ENCODE results near the gene CRAMP1. TPM values are rescaled to one million over a fixed set of nuclear protein-coding genes. Genes with fewer than 3 reads are reported as not detected.

The CRAMP1 gene
- total RNA-seq, 1 donor from 2014 or later, result 11.7 TPM

- H3K36me3 ChIP-seq, result no peaks in the 10 kb centered on the region
- H3K27ac ChIP-seq, result no peak overlapping the region
- no peaks in the 10 kb centered on the region for H3K27me3 ChIP-seq
- no peaks in the 10 kb centered on the region for H3K9me3 Mint-ChIP-seq
- H3K9me3 ChIP-seq (ENCODE audit: low read depth), result no peaks in the 10 kb centered on the region
- no peak overlapping the region for H3K9ac ChIP-seq
- H3K79me2 ChIP-seq (ENCODE audit: low read depth), result no peaks in the 10 kb centered on the region
- no peak overlapping the region for H2AFZ ChIP-seq (replicated peaks)
- peaks cover 30% of the 10 kb centered on the region for H3K36me3 Mint-ChIP-seq
- H3K27ac Mint-ChIP-seq, result no peak overlapping the region
- no peaks in the 10 kb centered on the region for H3K27me3 Mint-ChIP-seq (ENCODE audit: insufficient read depth, low read depth)
- H3K4me1 Mint-ChIP-seq, result no peaks in the 10 kb centered on the region
- H4K20me1 ChIP-seq (ENCODE audit: low read depth), result no peaks in the 10 kb centered on the region
- no peaks in the 10 kb centered on the region for H3K4me1 ChIP-seq
- no peaks in the 10 kb centered on the region for H3F3A ChIP-seq (ENCODE audit: low read depth)
- no peak overlapping the region for H3K4me3 ChIP-seq
- H3K4me2 ChIP-seq, result no peak overlapping the region
- no peak overlapping the region for H3K4me3 Mint-ChIP-seq
- DNase-seq (ENCODE audit: low spot score), result no peak
- no peak for TF ChIP-seq EZH2 (IDR thresholded peaks at IDR 0.05)
- TF ChIP-seq EZH2phosphoT487 (IDR thresholded peaks at IDR 0.05), result no peak
- no peak for TF ChIP-seq CTCF (IDR thresholded peaks at IDR 0.05)
These were observed 32.9 kb upstream of the CRAMP1 start for GRCh38 chr16:1579214-1579613.

- Mint-ChIP-seq H3K4me1 (peaks cover 2% of the 10 kb centered on the region), H3K9me3 (no peaks in the 10 kb centered on the region), H3K4me3 (no peak overlapping the region), H3K27ac (no peak overlapping the region), H3K36me3 (peaks cover 36% of the 10 kb centered on the region), H3K27me3 (ENCODE audit: insufficient read depth, low read depth) (no peaks in the 10 kb centered on the region)
- H3K4me1 ChIP-seq, result no peaks in the 10 kb centered on the region
- H3K27ac ChIP-seq, result no peak overlapping the region
- no peak overlapping the region for H3K9ac ChIP-seq
- H3F3A ChIP-seq (ENCODE audit: low read depth), result no peaks in the 10 kb centered on the region
- H3K9me3 ChIP-seq (ENCODE audit: low read depth), result no peaks in the 10 kb centered on the region
- no peak for TF ChIP-seq CTCF (IDR thresholded peaks at IDR 0.05)
- no peak for TF ChIP-seq EZH2phosphoT487 (IDR thresholded peaks at IDR 0.05)
- no peak for TF ChIP-seq EZH2 (IDR thresholded peaks at IDR 0.05)
- H3K79me2 ChIP-seq (ENCODE audit: low read depth), result no peaks in the 10 kb centered on the region
- H2AFZ ChIP-seq (replicated peaks), result no peak overlapping the region
- H4K20me1 ChIP-seq (ENCODE audit: low read depth), result no peaks in the 10 kb centered on the region
- no peaks in the 10 kb centered on the region for H3K27me3 ChIP-seq
- H3K4me2 ChIP-seq, result no peak overlapping the region
- DNase-seq (ENCODE audit: low spot score), result no peak
- H3K4me3 ChIP-seq, result no peak overlapping the region
- no peaks in the 10 kb centered on the region for H3K36me3 ChIP-seq
These were observed 31.9 kb upstream of the CRAMP1 start for GRCh38 chr16:1580256-1580655.

GRCh38 chr16:1580956-1581355, 31.2 kb upstream of the CRAMP1 start:
- H3K4me1 ChIP-seq, result no peaks in the 10 kb centered on the region
- no peak overlapping the region for H3K27ac ChIP-seq
- no peaks in the 10 kb centered on the region for H3K36me3 ChIP-seq
- no peak overlapping the region for H3K9ac ChIP-seq
- no peak overlapping the region for H3K27ac Mint-ChIP-seq
- TF ChIP-seq EZH2phosphoT487 (IDR thresholded peaks at IDR 0.05) (no peak), CTCF (IDR thresholded peaks at IDR 0.05) (no peak), EZH2 (IDR thresholded peaks at IDR 0.05) (no peak)
- no peaks in the 10 kb centered on the region for H3K9me3 Mint-ChIP-seq
- no peaks in the 10 kb centered on the region for H3F3A ChIP-seq (ENCODE audit: low read depth)
- no peaks in the 10 kb centered on the region for H3K27me3 Mint-ChIP-seq (ENCODE audit: insufficient read depth, low read depth)
- peaks cover 3% of the 10 kb centered on the region for H3K4me1 Mint-ChIP-seq
- no peaks in the 10 kb centered on the region for H3K79me2 ChIP-seq (ENCODE audit: low read depth)
- no peak for DNase-seq (ENCODE audit: low spot score)
- H3K4me3 ChIP-seq, result no peak overlapping the region
- H3K9me3 ChIP-seq (ENCODE audit: low read depth), result no peaks in the 10 kb centered on the region
- H4K20me1 ChIP-seq (ENCODE audit: low read depth), result no peaks in the 10 kb centered on the region
- H3K27me3 ChIP-seq, result no peaks in the 10 kb centered on the region
- no peak overlapping the region for H3K4me2 ChIP-seq
- H3K36me3 Mint-ChIP-seq, result peaks cover 34% of the 10 kb centered on the region
- no peak overlapping the region for H3K4me3 Mint-ChIP-seq
- no peak overlapping the region for H2AFZ ChIP-seq (replicated peaks)

Data from neural progenitor cell (in vitro differentiated cells).